Uterus (tissue), 2 donors: ENCODE results near the gene TRIM65.

Source experiments
- POLR2A ChIP-seq, 2 donors: fragments of 450-650 bp; IDR thresholded peaks; one replicate each; pipeline ENCODE4 v1.6.1; 2016; ENCODE audit warnings: antibody characterized with exemption in 2 of 2, mild to moderate bottlenecking in 1 of 2, moderate library complexity in 1 of 2
- TF ChIP-seq, protein P1 (sequence below), 4 experiments: fragments of 200-600 bp in 2 of 4; fragments of 450-650 bp in 2 of 4; sonication (generic) in 2 of 4; IDR thresholded peaks; one replicate each; pipeline ENCODE4 v1.5.1; 2016 to 2019; ENCODE audit warnings: antibody characterized with exemption in 4 of 4, mild to moderate bottlenecking in 2 of 4, moderate library complexity in 1 of 4

DNA sequence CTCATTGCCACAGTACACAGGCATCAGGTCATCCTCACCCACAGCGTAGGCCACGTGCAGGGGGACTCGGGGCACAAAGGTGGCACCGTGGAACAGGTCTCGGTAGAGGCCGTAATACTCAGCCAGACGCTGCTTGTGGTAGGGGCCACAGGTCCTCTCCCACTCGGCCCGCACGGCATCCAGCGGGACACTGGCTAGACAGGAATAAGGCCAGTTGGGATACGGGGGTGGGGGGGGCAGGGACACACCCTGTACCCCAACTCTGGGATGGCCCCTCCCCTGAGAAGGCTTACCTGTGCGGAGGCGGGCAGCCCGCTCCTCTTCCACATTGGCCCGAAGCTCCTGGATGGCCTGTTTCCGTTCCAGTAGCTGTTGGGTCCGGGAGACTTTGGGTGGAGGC, 5.0 kb upstream of the TRIM65 start:
- TF ChIP-seq POLR2A (IDR thresholded peaks at IDR 0.05) = no peak
- TF ChIP-seq, protein P1, sequence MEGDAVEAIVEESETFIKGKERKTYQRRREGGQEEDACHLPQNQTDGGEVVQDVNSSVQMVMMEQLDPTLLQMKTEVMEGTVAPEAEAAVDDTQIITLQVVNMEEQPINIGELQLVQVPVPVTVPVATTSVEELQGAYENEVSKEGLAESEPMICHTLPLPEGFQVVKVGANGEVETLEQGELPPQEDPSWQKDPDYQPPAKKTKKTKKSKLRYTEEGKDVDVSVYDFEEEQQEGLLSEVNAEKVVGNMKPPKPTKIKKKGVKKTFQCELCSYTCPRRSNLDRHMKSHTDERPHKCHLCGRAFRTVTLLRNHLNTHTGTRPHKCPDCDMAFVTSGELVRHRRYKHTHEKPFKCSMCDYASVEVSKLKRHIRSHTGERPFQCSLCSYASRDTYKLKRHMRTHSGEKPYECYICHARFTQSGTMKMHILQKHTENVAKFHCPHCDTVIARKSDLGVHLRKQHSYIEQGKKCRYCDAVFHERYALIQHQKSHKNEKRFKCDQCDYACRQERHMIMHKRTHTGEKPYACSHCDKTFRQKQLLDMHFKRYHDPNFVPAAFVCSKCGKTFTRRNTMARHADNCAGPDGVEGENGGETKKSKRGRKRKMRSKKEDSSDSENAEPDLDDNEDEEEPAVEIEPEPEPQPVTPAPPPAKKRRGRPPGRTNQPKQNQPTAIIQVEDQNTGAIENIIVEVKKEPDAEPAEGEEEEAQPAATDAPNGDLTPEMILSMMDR (IDR thresholded peaks at IDR 0.05) = no peak
